PFSK-1 (cell line): ENCODE data around the gene RDH12.

Experiments used
- FOXP2 ChIP-seq: optimal IDR thresholded peaks from 2 replicates; pipeline ENCODE3; 2011; ENCODE audit warnings: borderline replicate concordance, control low read depth, inconsistent platforms; ENCODE audit not compliant: insufficient read depth; ENCODE audit errors: extremely low read length, extremely low read depth
- POLR2AphosphoS5 ChIP-seq: IDR thresholded peaks from 2 replicates; pipeline ENCODE4 v1.6.1; 2012; ENCODE audit warnings: low read depth, mild to moderate bottlenecking, control low read depth, low read length, moderate library complexity
- SIN3A ChIP-seq: IDR thresholded peaks from 2 replicates; pipeline ENCODE4 v1.6.1; 2012; ENCODE audit warnings: mild to moderate bottlenecking, low read length, moderate library complexity, borderline replicate concordance; ENCODE audit not compliant: insufficient read depth
- TAF1 ChIP-seq: IDR thresholded peaks from 2 replicates; pipeline ENCODE4 v1.6.1; 2012; ENCODE audit warnings: low read length, control low read depth, borderline replicate concordance; ENCODE audit not compliant: insufficient read depth
- TF ChIP-seq, protein P1 (sequence below), 2 experiments: IDR thresholded peaks; 2 replicates each; pipeline versions ENCODE4 v1.6.1 to v1.8.0; 2011 to 2012; ENCODE audit warnings: low read depth in 2 of 2, low read length in 2 of 2, control low read depth in 1 of 2, inconsistent platforms in 1 of 2, mild to moderate bottlenecking in 1 of 2, moderate library complexity in 1 of 2; ENCODE audit not compliant: insufficient read depth in 1 of 2

RDH12 gene

GRCh38 chr14:67756496-67756895, 54.8 kb downstream of the RDH12 start:
- TF ChIP-seq, protein P1, sequence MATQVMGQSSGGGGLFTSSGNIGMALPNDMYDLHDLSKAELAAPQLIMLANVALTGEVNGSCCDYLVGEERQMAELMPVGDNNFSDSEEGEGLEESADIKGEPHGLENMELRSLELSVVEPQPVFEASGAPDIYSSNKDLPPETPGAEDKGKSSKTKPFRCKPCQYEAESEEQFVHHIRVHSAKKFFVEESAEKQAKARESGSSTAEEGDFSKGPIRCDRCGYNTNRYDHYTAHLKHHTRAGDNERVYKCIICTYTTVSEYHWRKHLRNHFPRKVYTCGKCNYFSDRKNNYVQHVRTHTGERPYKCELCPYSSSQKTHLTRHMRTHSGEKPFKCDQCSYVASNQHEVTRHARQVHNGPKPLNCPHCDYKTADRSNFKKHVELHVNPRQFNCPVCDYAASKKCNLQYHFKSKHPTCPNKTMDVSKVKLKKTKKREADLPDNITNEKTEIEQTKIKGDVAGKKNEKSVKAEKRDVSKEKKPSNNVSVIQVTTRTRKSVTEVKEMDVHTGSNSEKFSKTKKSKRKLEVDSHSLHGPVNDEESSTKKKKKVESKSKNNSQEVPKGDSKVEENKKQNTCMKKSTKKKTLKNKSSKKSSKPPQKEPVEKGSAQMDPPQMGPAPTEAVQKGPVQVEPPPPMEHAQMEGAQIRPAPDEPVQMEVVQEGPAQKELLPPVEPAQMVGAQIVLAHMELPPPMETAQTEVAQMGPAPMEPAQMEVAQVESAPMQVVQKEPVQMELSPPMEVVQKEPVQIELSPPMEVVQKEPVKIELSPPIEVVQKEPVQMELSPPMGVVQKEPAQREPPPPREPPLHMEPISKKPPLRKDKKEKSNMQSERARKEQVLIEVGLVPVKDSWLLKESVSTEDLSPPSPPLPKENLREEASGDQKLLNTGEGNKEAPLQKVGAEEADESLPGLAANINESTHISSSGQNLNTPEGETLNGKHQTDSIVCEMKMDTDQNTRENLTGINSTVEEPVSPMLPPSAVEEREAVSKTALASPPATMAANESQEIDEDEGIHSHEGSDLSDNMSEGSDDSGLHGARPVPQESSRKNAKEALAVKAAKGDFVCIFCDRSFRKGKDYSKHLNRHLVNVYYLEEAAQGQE (IDR thresholded peaks at IDR 0.05; ENCODE audit: insufficient read depth in 1 of 2, low read depth in 2 of 2, low read length in 2 of 2), result no peak
- TF ChIP-seq FOXP2 (no peak), POLR2AphosphoS5 (no peak), TAF1 (no peak), SIN3A (no peak)

- TF ChIP-seq POLR2AphosphoS5, result no peak
- TF ChIP-seq TAF1, result no peak
- no peak for TF ChIP-seq SIN3A
- TF ChIP-seq FOXP2, result no peak
- TF ChIP-seq, protein P1 (IDR thresholded peaks at IDR 0.05; ENCODE audit: insufficient read depth in 1 of 2, low read depth in 2 of 2, low read length in 2 of 2), result no peak
Observed at GRCh38 chr14:67757175-67757574, 55.5 kb downstream of the RDH12 start.

DNA sequence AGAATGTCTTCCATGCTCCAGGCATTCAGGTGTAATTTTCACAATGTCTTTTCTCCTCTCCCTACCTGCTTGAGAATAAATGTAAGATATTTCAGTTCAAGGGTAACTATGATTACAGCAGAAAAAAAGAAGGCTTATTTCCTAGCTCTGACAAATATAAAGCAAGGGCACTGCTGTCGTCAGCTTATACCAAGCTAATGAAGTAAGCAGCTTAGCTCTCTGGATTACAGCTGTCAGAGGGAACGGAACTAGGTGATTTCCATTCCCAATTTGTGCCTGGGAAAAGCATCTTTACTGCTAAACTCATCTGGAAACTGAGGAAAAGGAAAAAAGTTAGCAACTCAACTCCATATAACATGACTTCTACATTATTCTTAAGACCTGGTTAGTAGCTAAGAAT, 58.2 kb downstream of the RDH12 start:
- TF ChIP-seq SIN3A (no peak), FOXP2 (no peak)

GRCh38 chr14:67762051-67762450, 60.4 kb downstream of the RDH12 start:
- TF ChIP-seq POLR2AphosphoS5 (no peak), TAF1 (no peak), FOXP2 (no peak), SIN3A (no peak)
- TF ChIP-seq, protein P1 (IDR thresholded peaks at IDR 0.05; ENCODE audit: insufficient read depth in 1 of 2, low read depth in 2 of 2, low read length in 2 of 2), result no peak

GRCh38 chr14:67763158-67763822, 61.6 kb downstream of the RDH12 start:
- no peak for TF ChIP-seq POLR2AphosphoS5
- TF ChIP-seq SIN3A, result no peak
- TF ChIP-seq, protein P1 (IDR thresholded peaks at IDR 0.05; ENCODE audit: insufficient read depth in 1 of 2, low read depth in 2 of 2, low read length in 2 of 2), result no peak
- no peak for TF ChIP-seq TAF1
- TF ChIP-seq FOXP2, result no peak
